ENCODE measurements around the gene SMIM36. TPM values are rescaled to one million over a fixed set of nuclear protein-coding genes. Genes with fewer than 3 reads are reported as not detected.

Gene SMIM36
- total and polyA plus RNA-seq, 12 donors, result not detected

- H3K27ac ChIP-seq, result no peak overlapping the region
- H3K4me3 ChIP-seq, result no peak overlapping the region
- no peaks in the 10 kb centered on the region for H3K9me3 ChIP-seq (replicated peaks in 1 of 3)
- TF ChIP-seq POLR2A (IDR thresholded peaks at IDR 0.05), result no peak
- no peak for TF ChIP-seq CTCF (IDR thresholded peaks at IDR 0.05)
- H3K4me1 ChIP-seq (replicated peaks in 1 of 2), result no peaks in the 10 kb centered on the region
- no peak for DNase-seq
- no peaks in the 10 kb centered on the region for H3K36me3 ChIP-seq (replicated peaks in 1 of 2)
- H3K27me3 ChIP-seq, result no peaks in the 10 kb centered on the region
- intact Hi-C loops (cut with DNase I), result no loop called here
- WGBS, 4 donors, result 69 to 76% (median 74%) methylated on average over 4 of the region's 4 CpGs
Observed at GRCh38 chr17:55490376-55490775, 20.9 kb downstream of the SMIM36 start.

GRCh38 chr17:55487695-55488432 lies 23.4 kb downstream of the SMIM36 start:
- intact Hi-C loops (cut with DNase I), result no loop called here

GRCh38 chr17:55484575-55484974 lies 26.7 kb downstream of the SMIM36 start:
- TF ChIP-seq POLR2A (IDR thresholded peaks at IDR 0.05) (no peak), CTCF (IDR thresholded peaks at IDR 0.05) (no peak)
- Histone ChIP-seq H3K27ac (no peak overlapping the region), H3K9me3 (replicated peaks in 1 of 3) (no peaks in the 10 kb centered on the region), H3K4me1 (replicated peaks in 1 of 2) (no peaks in the 10 kb centered on the region), H3K4me3 (no peak overlapping the region), H3K27me3 (no peaks in the 10 kb centered on the region), H3K36me3 (replicated peaks in 1 of 2) (no peaks in the 10 kb centered on the region)
- intact Hi-C loops (cut with DNase I), result no loop called here
- WGBS, 4 donors, result 90 to 97% (median 93%) methylated on average over 2 of the region's 2 CpGs
- DNase-seq, result no peak

More at GRCh38 chr17:55487695-55488432, 23.4 kb downstream of the SMIM36 start:
- H3K4me3 ChIP-seq, result no peak overlapping the region
- no peak for TF ChIP-seq CTCF (IDR thresholded peaks at IDR 0.05)
- no peak for TF ChIP-seq POLR2A (IDR thresholded peaks at IDR 0.05)
- H3K27ac ChIP-seq, result no peak overlapping the region
- 68 to 77% (median 71%) methylated on average over 7 of the region's 7 CpGs for WGBS, 4 donors
- H3K4me1 ChIP-seq (replicated peaks in 1 of 2), result no peaks in the 10 kb centered on the region
- no peaks in the 10 kb centered on the region for H3K36me3 ChIP-seq (replicated peaks in 1 of 2)
- DNase-seq, result no peak
- H3K9me3 ChIP-seq (replicated peaks in 1 of 3), result no peaks in the 10 kb centered on the region
- H3K27me3 ChIP-seq, result no peaks in the 10 kb centered on the region

- intact Hi-C loops (cut with DNase I), result no loop called here
- no peaks in the 10 kb centered on the region for H3K9me3 ChIP-seq (replicated peaks in 1 of 3)
- no peak overlapping the region for H3K27ac ChIP-seq
- no peaks in the 10 kb centered on the region for H3K27me3 ChIP-seq
- no peak overlapping the region for H3K4me3 ChIP-seq
- TF ChIP-seq POLR2A (IDR thresholded peaks at IDR 0.05), result no peak
- no peak for TF ChIP-seq CTCF (IDR thresholded peaks at IDR 0.05)
- H3K36me3 ChIP-seq (replicated peaks in 1 of 2), result no peaks in the 10 kb centered on the region
- WGBS, 4 donors, result 71 to 82% (median 76%) methylated on average over 3 of the region's 3 CpGs
- no peak for DNase-seq
- no peaks in the 10 kb centered on the region for H3K4me1 ChIP-seq (replicated peaks in 1 of 2)
Observed at GRCh38 chr17:55482591-55483389, 28.5 kb downstream of the SMIM36 start.
